ENCODE data around the gene FREM2.

Gene FREM2

DNA sequence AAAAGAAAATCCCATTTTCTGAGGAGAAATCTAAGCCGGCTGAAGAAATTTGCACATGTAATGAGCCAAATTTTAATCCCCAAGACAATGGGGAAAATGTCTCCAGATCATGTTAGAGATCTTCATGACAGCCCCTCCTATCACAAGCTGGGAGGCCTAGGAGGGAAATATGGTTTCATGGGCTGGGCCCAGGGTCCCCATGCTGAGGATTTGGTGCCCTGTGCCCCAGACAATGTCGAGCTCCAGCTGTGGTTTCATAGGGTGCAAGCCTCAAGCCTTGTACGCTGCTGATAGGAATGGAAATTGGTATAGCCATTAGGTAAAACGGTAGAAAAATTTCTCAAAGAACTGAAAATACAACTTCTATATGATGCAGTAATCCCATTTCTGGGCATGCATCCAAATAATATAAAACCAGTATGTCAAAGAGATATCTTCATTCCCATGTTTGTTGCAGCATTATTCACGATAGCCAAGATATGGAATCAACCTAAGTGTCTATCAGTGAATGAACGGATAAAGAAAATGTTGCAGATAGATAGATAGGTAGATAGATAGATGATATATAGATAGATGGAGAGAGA lies 19.3 kb upstream of the FREM2 start:
- DNase-seq (ENCODE audit: low read depth) = no peak
- no peak overlapping the region for H3K4me3 ChIP-seq (ENCODE audit: low read depth, low read length)
- TF ChIP-seq, protein P1, sequence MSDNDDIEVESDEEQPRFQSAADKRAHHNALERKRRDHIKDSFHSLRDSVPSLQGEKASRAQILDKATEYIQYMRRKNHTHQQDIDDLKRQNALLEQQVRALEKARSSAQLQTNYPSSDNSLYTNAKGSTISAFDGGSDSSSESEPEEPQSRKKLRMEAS (IDR thresholded peaks at IDR 0.05; ENCODE audit: low read depth, low read length) = no peak
- TF ChIP-seq MYC (IDR thresholded peaks at IDR 0.05; ENCODE audit: low read depth, low read length) = no peak
- TF ChIP-seq POLR2A (IDR thresholded peaks at IDR 0.05; ENCODE audit: extremely low read depth, insufficient read length) = no peak
- TF ChIP-seq, protein P2, sequence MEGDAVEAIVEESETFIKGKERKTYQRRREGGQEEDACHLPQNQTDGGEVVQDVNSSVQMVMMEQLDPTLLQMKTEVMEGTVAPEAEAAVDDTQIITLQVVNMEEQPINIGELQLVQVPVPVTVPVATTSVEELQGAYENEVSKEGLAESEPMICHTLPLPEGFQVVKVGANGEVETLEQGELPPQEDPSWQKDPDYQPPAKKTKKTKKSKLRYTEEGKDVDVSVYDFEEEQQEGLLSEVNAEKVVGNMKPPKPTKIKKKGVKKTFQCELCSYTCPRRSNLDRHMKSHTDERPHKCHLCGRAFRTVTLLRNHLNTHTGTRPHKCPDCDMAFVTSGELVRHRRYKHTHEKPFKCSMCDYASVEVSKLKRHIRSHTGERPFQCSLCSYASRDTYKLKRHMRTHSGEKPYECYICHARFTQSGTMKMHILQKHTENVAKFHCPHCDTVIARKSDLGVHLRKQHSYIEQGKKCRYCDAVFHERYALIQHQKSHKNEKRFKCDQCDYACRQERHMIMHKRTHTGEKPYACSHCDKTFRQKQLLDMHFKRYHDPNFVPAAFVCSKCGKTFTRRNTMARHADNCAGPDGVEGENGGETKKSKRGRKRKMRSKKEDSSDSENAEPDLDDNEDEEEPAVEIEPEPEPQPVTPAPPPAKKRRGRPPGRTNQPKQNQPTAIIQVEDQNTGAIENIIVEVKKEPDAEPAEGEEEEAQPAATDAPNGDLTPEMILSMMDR (IDR thresholded peaks at IDR 0.05; ENCODE audit: low read depth, low read length) = no peak

DNA sequence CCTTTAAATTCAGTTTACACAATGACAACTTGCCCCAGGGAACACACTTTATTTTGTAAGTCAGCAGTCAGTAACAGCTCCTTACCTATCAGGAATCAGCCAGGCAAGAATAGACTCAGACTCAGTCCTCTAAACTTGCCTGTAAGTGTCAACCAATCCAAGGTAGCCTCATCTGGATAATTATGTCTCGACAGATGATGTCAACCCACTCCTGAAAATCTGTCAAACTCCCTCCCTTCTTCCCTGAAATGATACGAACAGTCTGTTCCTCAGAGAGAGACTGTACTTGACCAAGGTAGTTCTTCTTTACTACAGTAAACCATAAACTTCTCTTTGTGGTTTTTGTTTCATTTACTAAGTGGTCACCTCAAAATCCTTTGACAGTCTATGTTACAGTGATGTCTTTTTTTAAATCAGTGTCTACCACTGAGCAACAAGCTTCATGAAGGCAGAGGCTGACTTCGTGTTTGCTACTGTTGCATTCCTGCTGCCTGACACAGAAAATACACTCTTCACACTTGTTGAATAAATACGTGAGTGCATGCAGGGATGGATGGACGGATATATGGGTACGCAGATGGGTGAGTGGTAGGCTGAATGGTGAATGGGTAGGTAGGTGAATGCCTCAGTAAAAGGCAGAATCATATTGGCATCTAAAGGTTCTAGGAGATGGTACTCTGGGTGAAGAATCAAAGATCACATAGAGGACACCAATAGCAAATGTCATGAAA lies 17.5 kb upstream of the FREM2 start:
- H3K4me3 ChIP-seq (ENCODE audit: low read depth, low read length) = no peak overlapping the region
- no peak for DNase-seq (ENCODE audit: low read depth)
- no peak for TF ChIP-seq POLR2A (IDR thresholded peaks at IDR 0.05; ENCODE audit: extremely low read depth, insufficient read length)
- TF ChIP-seq, protein P2 (IDR thresholded peaks at IDR 0.05; ENCODE audit: low read depth, low read length) = no peak
- TF ChIP-seq MYC (IDR thresholded peaks at IDR 0.05; ENCODE audit: low read depth, low read length) = no peak
- TF ChIP-seq, protein P1 (IDR thresholded peaks at IDR 0.05; ENCODE audit: low read depth, low read length) = no peak

DNA sequence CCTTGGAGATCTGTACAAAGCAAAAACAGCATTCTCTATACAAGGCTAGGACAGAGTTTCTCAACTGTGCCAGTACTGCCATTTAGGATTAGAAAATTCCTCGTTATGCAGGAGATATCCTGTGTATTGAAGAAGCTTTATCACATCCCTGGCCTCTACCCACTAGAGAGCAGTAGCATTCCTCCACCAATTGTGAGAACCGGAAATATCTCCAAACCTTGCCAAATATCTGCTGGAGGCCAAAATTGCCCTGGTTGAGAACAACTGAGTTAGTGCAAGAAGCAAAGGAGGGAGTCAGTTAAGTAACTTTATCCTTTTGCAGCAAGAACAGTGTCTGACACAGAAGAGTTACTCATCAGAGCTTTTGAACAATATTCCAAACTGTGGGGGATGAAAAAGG lies 16.2 kb upstream of the FREM2 start:
- H3K4me3 ChIP-seq (ENCODE audit: low read depth, low read length) = no peak overlapping the region
- TF ChIP-seq, protein P1 (IDR thresholded peaks at IDR 0.05; ENCODE audit: low read depth, low read length) = no peak
- TF ChIP-seq POLR2A (IDR thresholded peaks at IDR 0.05; ENCODE audit: extremely low read depth, insufficient read length) (no peak), MYC (IDR thresholded peaks at IDR 0.05; ENCODE audit: low read depth, low read length) (no peak)
- TF ChIP-seq, protein P2 (IDR thresholded peaks at IDR 0.05; ENCODE audit: low read depth, low read length) = no peak
- no peak for DNase-seq (ENCODE audit: low read depth)

DNA sequence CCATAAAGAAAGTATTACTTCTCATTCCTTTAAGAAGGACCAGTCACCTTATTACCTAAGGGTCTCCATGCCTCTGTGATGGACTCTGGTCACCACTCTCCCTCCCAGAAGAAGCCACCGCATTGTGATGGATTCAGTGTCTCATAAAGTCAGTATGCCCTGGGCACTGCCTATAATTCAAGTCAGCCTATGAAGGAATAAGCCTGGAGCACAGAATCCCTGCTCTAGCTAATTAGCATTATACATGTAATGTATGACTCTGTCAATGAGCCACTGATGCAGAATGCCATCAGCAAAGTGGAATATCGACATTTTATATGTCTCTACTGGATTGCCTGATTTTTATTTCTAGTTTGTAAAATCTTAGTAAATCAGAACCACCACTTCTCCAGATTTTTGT lies 14.9 kb upstream of the FREM2 start:
- TF ChIP-seq, protein P1 (IDR thresholded peaks at IDR 0.05; ENCODE audit: low read depth, low read length) = no peak
- TF ChIP-seq, protein P2 (IDR thresholded peaks at IDR 0.05; ENCODE audit: low read depth, low read length) = no peak
- TF ChIP-seq POLR2A (IDR thresholded peaks at IDR 0.05; ENCODE audit: extremely low read depth, insufficient read length) (no peak), MYC (IDR thresholded peaks at IDR 0.05; ENCODE audit: low read depth, low read length) (no peak)
- DNase-seq (ENCODE audit: low read depth) = no peak
- H3K4me3 ChIP-seq (ENCODE audit: low read depth, low read length) = no peak overlapping the region

DNA sequence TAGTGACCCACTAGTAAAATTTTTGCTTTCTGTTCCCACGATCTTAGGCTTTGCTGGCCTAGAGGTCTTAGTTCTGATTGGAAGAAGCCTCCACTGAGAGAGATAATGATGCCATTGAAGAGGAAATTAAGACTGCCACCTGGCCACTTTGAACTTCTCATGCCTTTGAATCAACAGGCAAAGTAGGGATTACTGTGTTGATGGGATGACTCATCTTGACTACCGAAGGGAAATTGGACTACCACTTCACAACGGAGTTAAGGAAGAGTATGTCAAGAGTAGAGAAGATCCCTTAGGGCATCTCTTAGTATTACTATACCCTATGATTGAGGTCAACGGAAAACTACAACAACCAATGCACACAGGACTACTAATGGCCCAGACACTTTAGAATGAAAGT lies 12.7 kb upstream of the FREM2 start:
- no peak for DNase-seq (ENCODE audit: low read depth)
- TF ChIP-seq, protein P2 (IDR thresholded peaks at IDR 0.05; ENCODE audit: low read depth, low read length) = no peak
- H3K4me3 ChIP-seq (ENCODE audit: low read depth, low read length) = no peak overlapping the region

Data from NB4 (cell line).